Measurements from ENCODE around the gene PALM2AKAP2.

The PALM2AKAP2 gene

DNA sequence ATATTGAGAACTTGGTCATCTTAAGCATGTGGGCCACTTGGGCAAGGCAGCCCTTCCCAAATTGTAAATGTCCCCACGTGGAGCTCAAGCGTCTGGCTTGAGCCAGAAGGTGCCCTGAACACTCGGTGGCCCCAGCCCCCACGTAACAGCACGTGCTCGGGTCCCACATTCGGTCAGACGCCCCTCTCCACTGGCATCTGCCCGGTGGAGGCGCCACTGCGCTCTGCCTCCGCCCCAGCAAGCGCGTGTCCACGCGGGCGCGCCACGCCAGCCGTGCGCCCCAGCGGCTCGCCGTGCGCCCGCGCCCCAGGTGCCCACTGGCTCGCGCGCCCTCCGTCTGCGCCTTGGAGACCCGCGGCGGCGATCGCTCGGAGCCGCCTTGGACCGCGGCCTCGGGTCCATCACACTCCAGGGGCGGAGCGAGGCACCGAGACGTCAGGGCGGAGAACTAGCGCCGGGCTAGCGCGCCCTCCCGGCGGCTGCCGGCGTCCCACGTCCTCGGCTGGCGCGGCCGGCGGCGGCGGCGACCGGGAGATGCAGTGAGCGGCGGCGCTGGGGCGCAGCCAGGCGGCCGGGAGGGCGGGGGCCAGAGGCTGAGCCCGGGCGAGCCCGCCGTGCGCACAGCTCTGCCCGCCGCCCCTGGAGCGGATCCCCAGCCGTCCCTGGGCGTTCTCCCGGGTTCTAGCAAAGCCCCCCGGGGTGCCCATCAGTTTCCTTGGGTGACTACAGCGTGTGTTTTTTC, at the start of gene PALM2AKAP2:
Gene PALM2AKAP2, plus strand, starts transcription at position 488 of the 742 bp plus-strand sequence. CDS start 291 bp downstream, outside the sequence.
- no peak for DNase-seq (ENCODE audit: low read depth in 2 of 2)

DNA sequence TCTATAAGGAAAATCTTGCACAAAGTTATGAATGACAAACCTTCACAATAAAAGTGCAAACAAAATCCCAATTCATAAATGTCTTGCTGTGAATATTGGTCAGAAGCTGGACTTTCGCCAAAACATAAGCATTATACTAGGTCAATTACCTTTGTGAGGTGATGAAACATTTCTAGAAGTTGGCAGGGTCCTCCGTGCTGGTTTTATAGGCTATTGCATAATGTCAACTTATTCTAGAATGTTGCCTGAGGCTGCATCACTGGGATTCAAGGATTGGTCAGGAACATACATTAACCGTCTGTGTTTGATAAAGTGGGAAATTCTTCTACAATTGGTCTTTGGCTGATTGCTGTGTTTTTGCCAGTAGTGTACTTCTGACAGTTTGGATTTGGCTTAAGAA, 49.8 kb upstream of the PALM2AKAP2 start:
- no peak for DNase-seq (ENCODE audit: low read depth in 2 of 2)

DNA sequence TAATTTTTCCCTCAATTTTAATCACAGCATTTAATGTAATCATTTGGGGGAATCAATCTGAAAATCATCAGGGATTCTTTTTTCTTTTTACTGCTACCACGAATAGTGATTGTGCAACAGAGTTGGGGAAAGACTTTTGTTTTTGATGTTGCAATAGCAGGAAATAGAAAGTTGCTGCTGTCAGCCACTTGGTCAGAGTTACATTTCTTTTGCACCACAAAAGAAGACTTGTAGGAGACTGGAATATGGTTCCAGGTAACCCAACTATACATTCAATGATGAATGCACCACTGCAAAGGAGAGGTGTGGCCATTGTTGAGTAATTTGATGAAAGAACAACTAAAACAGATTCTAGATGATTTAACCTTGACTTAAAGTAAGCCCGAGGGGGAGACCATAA, 46.3 kb upstream of the PALM2AKAP2 start:
- no peak for DNase-seq (ENCODE audit: low read depth in 2 of 2)

DNA sequence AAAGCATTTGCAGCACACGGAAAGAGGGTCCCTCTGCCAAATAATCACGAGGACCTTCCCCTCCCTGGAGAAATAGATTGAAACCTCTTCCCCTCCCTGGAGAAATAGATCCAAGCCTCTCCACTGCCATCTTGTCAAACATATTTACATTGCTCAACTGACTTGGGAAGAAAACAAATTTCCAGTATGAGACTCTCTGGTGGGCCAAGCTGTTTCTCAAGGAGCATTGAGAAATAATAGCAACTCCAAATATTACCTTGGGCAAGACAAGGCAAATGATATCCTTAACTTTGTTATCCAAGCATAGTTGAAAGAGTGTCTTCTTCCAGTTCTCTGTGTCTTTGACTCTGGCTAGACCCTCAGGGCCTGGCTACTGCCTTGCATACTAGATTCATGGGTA, 45.2 kb upstream of the PALM2AKAP2 start:
- DNase-seq (ENCODE audit: low read depth in 2 of 2), result no peak

DNA sequence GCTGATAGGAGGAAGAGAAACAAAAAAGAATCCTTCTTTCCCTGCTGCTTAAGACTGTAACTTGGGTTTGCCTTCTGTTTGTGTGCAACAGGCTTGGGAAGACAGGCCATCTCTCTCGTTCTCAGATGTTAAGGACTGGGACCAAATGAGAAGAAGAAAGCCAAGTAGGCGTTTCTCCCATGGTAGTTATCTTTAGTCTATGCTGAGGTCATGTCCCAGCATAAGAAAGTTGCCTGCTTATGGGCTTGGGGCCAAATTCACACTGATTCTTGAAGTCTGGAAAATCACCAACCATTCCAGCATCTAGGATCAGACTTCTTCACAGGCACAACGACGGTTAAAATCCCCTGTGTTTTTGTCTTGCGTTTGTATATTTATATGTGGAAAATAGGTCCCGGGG, 44.2 kb upstream of the PALM2AKAP2 start:
- no peak for DNase-seq (ENCODE audit: low read depth in 2 of 2)

DNA sequence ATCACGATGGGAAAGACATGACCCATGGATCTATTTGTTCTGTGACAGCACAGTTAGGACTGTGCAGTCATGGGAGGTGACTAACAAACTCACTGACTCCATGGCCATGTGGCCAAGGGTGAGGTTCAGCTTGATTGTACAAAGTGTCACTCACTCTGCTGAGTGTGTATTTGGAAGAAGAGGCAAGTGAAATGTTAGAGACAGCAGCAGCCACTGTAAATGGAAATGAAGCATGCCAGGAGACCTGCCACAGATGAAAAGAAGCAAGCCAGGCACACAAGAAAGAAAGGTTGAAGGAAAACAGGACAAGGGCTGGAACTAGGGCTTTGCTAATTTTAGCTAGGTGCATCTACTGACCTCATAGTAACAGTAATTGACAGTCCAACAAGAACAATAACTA, 42.7 kb upstream of the PALM2AKAP2 start:
- DNase-seq (ENCODE audit: low read depth in 2 of 2), result no peak

DNA sequence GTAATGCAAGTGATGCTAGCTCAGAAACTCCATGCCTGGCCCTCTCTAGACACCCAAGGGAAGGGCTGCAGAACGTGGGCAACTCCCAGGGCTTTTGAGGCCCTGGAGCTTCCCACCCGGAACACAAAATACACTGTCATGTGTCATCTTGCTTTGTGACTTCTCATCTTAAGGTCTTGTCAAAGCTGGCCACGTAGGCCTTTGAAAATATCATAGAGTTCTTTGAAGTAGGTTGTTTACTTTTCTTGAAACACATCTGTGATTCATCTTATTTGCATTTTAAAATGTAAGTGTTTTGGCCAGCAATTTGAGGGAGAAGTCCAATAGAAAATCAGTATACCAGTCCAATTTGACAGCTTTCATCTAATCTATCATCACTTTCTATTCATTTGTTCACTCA, 40.2 kb upstream of the PALM2AKAP2 start:
- no peak for DNase-seq (ENCODE audit: low read depth in 2 of 2)

DNA sequence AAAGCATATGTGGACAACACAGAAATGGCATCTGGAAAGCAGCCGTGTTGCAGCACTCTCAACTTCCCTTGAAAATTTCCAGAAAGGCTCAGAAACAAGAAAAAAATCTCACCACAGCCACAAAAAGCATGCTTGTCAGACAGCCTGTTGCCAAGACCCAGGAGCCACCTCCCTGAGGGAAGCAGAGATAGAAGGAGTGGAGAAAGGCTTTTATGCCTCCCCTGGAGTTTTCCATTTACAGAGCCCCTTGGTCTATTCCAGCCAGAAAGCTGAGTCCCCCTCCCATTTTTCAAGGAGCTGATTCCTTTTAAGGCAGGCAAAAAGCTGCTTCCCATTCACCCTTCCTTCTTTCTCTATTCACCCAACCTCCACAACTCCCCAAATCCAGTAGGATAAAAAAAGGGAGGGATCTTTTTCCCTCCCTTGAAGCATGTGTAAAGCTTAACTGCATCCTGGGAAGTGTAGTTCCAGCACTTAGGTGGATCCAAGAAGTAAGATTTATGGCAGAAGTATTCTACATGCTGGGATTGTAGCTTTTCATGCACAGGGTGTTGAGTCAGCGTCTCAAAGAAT, 37.1 kb upstream of the PALM2AKAP2 start:
- no peak for DNase-seq (ENCODE audit: low read depth in 2 of 2)

DNA sequence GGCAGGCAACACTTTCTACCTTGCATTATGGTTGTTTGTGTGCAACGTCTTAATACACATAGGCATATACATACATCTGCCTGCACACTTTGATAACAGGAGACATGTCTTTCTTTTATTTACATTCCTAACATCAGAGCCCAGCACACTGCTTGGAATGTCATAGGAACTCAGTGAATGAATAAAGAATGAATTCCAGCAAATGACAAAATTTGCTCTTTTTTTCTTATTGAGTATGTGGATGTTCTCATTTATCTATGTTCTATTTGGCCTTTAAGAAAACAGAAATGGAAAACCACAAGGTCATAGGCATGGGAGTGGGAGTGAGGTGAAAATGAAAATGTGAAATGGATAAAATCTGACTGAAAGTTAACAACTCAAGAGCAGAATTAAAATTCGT, 36.3 kb upstream of the PALM2AKAP2 start:
- no peak for DNase-seq (ENCODE audit: low read depth in 2 of 2)

DNA sequence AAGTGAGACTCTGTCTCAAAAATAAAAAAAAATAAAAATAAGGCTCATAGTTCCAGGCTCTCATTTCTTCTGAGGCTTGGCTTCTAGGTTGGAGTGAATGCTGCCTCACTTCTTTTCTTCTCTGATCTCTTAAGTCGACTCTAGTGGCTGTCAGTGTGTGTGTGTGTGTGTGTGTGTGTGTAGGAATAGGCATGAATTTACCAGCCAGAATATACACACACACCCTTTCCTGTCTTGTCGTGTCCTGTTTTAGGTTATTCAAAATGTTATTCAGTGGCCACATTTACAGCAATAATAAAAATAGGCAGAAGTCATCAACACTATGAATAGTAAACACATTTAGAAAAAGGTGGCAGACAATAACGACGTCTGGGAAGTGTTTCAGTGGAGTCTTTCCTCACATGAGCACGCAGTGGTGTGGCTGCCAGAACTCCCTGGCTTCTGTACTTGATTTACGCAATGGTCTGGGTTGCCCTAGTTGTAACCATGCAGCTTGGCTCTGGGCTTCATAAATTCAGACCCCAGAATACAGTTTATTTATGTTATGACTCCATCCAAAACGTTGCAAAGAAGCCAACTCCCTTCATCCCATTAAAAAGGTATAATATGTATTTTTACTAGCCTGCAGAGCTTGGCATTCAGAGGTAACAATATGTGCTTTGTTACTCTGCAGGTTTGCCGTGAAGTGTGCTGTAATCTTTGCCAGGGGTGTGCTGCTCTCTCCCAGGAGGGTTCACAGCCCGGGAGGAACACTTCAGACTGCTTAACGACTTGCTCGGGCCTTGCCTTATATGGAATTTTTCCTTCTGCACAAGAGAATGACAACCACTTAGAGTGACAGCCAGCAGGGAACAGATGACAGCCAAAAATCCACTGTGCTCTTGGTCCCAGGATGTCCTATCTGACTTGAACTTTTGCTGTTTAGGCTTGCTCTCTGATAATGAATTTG, 34.4 kb upstream of the PALM2AKAP2 start:
- DNase-seq (ENCODE audit: low read depth in 2 of 2), result no peak

DNA sequence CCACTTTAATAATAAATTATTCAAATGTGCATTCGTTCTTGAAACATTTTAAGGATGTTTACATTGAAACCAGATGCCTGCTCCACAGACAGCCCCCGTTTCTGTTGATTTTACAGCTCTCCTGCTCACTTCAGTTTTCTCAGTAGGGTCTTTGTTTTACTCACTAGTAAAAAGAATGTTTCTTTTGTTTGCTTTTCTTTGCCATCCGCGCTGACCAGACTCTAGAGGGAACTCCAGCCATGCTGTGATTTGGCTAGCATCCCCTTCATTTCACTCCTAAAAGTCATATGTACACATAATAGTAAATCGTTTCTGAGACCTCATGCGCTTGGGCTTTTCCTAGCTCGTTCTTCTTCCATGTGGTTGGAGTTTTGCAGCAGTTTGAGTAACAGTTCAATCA, 28.7 kb upstream of the PALM2AKAP2 start:
- DNase-seq (ENCODE audit: low read depth in 2 of 2), result no peak

DNA sequence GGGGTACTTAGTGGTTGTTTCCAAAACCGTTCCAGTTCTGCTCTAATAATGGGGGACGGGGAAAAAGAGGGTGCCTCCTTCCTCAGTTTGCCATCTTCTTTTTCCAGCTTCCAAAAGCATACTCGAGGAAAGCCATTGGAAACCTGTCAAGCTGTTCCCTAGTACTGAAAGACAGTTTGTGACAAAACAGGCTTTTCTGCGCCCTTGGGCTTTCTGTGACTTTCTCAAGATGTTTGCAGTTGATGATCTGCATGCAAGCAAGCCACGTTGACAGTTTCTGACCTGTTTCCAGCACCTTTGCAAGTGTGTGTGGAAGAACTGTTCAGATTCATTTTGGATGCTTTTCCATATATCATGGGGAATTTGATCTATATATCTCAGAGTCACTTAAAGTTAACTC, 26.7 kb upstream of the PALM2AKAP2 start:
- DNase-seq (ENCODE audit: low read depth in 2 of 2), result no peak

DNA sequence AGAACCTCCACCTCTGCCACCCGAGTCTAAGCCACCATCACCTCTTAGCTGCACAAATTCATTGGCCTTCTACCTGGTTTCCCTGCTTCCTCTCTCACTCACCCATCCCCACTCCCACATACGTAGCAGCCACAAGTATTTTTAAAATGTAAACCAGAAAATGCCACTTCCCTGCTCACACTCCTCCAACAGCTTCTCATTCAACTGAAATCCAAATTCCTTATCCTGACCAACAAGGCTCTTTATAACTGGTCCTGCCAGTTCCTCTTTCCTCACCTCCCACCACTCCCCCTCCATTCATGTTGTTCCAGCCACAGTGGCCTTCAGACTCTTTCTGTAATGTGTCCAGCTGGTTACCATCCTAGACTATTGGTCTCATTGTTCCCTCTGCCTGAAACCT, 25.0 kb upstream of the PALM2AKAP2 start:
- DNase-seq (ENCODE audit: low read depth in 2 of 2), result no peak

DNA sequence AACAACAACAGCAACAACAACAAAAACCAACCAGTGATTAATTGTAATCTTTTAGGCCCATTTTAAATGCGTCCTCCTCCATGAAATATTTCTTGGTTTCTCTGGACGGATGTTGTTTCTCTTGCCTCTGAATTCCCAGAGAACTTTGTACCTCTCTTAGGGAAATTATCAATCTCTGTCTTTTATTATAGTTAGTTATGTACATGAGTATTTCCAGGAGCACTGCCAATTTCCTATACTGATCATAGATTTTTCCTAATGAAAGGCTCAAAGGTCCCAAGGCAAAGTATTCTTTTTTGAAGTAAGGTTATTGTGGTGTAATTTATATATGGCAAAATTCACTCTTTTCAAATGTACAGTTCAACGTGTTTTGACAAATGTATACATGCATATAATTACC, 20.4 kb upstream of the PALM2AKAP2 start:
- DNase-seq (ENCODE audit: low read depth in 2 of 2), result no peak

DNA sequence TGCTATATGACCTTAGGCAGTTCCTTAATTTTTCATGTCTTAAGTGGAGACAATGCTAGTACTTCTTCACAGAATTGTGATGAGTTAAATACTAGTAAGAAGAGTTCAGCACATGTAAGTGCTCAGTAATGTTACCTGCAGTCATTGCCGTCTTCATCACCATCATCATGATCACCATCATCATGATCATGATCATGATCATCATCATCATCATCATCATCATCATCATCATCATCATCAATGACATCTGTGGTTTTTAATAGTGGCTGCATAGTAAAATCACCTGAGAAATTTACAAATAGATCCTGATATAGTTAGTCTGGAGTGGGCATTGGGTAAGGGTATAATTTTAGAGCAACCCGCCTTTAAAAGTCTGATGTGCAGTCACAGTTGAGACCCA, 14.7 kb upstream of the PALM2AKAP2 start:
- DNase-seq (ENCODE audit: low read depth in 2 of 2), result no peak

DNA sequence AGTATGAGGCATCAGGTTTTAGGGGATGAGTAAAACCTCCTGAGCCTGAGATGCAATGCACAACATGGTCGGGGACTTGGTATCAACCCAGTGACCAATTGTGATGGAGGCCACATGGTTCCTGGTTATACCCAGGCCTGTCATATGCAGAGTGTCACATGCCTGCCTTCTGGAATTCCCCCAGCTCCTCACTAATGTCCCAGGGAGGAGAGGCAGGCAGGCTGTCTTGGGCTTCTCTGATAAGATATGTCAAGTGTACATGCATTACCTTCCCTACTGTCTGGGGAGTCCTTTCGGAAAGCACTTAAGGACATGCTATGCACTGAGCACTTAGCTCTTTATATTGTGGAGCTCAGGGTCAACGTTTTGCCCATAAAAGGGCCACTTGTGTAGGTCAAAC, 14.2 kb upstream of the PALM2AKAP2 start:
- no peak for DNase-seq (ENCODE audit: low read depth in 2 of 2)

DNA sequence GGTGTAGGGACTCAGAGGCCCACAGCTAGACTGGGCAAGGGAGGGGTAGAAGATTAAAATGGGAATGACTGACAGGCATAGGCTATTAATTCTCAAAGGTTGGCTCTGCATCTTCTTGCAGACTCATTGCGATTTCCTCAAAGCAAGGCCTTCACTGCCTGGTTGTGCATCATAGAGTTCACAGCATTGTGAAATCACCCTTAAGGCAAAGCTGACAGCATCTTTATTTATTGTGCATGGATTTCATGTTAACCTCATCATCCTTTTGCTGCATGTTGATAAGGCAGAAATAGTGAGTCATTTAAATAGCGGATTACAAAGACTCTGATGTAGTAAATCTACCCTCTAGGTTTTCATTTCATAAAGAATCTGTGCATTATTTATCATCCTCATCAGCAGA, 13.6 kb upstream of the PALM2AKAP2 start:
- DNase-seq (ENCODE audit: low read depth in 2 of 2), result no peak

DNA sequence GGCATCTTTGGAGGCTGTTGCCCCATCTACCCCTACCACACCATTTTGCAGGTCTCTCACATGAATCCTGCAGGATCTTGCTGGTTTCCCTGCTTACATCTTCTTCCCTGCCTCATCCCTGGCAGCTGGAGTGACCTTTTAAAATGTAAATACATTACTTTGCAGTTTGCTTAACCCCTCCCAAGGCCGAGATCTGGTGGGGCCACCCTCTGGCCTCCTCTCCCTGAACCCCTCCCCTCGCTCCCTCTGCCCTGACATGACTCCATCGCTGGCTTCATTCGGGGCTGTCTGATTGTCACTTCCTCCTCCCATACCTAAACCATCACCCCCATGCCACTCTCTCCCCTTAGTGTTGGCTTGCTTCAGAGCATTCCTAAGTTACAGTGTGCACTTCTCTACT, 12.6 kb upstream of the PALM2AKAP2 start:
- no peak for DNase-seq (ENCODE audit: low read depth in 2 of 2)

DNA sequence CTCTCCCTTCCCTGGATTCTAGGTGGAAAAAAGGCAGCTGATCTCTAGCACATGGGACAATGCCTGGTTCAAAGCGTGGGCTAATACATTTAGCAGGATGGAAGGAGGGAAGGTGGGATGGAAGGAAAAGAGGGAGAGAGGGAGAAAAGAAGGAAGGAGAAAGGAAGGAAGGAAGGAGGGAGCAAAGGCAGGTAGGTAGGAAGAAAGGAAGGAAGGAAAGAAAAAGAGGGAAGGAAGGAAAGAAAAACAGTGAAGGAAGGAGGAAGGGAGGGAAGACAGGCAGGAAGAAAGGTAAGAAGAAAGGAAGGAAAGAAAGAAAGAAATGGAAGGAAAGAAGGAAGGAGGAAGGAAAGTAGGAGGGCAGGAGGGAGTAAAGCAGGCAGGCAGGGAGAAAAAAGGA, 12.2 kb upstream of the PALM2AKAP2 start:
- no peak for DNase-seq (ENCODE audit: low read depth in 2 of 2)

DNA sequence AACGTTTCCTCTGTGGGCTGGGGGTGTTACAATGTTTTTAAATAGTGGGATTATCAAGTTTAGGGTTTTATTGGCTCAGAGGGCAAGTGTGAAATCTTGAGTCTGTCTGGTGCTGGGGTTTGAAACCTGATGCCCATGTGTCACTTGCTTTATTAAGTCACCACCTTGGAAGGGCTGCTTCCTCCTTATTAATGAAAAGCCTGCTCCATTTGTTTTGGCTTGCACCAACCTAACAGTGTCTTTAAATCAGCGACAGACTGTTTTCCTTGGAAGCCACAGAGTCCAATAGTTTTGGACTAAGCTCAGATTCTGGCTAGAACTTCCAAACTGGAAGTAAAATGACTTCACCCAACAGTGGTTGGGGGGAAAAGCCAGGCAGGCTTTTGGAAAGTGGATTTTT, 10.7 kb upstream of the PALM2AKAP2 start:
- no peak for DNase-seq (ENCODE audit: low read depth in 2 of 2)

DNA sequence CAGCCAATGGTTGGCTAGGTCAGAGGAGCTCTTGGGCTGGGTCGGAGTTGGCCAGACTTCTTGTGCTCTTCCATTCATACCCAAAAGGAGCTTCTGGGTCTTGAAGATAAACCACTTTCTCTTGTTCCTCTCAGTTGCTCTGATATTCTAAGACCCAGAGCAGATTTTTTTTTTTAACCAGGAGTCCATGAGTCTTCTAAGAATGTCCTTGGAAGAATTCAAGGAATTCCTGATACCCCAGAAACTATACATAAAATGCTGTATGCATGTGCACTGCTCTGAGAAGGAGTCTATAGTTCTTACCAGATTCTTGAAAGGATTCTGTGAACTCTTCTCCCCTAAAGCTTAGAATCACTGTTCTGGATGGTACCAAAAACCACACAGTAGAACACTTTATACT, 9.9 kb upstream of the PALM2AKAP2 start:
- no peak for DNase-seq (ENCODE audit: low read depth in 2 of 2)

DNA sequence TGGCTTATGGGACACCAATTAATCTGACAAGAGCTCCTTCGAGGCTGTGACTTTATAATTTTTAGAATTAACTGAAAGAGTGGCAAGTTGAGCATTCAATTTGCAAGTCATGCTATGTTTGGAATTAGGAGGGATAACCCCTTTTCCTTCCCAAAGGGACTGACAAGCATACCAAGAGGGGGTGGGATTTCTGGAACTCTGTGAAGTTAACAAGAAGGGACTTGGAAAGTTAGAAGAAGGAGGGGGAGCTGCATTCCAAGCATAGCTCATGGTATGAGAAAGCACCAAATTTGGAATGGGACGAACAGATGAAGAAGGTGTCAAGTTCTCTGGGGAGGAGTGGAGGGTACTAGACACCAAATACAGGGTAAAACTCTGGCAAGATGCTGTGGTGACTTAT, 8.9 kb upstream of the PALM2AKAP2 start:
- DNase-seq (ENCODE audit: low read depth in 2 of 2), result no peak

Data from stimulated activated CD4-positive, alpha-beta T cell treated with anti-CD3 and anti-CD28 coated beads, Interleukin-1b, Interleukin-23, amount 100 ng/mL, for 4 hours (primary cell).